MM.1S (cell line): ENCODE measurements around the gene ASIC1.

Experiments
- DNase-seq: peaks from one replicate; pipeline ENCODE4 v3.0.0-alpha.2; 2015
- H2AFZ ChIP-seq: fragments of 300-600 bp; sonication (generic); 2 replicates; pipeline ENCODE4 v1.6.0; 2016; ENCODE audit warnings: antibody characterized with exemption, low read length
- H3F3A ChIP-seq: fragments of 300-600 bp; sonication (generic); 2 replicates; pipeline ENCODE4 v1.6.1; 2016; ENCODE audit warnings: mild to moderate bottlenecking, antibody characterized with exemption, low read length, moderate library complexity, mixed read lengths; ENCODE audit not compliant: insufficient read depth
- H3K27ac ChIP-seq: fragments of 300-600 bp; sonication (generic); 2 replicates; pipeline ENCODE4 v1.5.1; 2016; ENCODE audit warnings: mild to moderate bottlenecking, low read length
- H3K27me3 ChIP-seq: fragments of 300-600 bp; sonication (generic); replicated peaks from 2 replicates; pipeline ENCODE4 v1.6.0; 2016; ENCODE audit warnings: low read length; ENCODE audit not compliant: insufficient read depth
- H3K36me3 ChIP-seq: fragments of 300-600 bp; sonication (generic); replicated peaks from 2 replicates; pipeline ENCODE4 v1.6.1; 2016; ENCODE audit warnings: mild to moderate bottlenecking, low read length, mixed read lengths; ENCODE audit not compliant: insufficient read depth
- H3K4me1 ChIP-seq: fragments of 300-600 bp; sonication (generic); 2 replicates; pipeline ENCODE4 v1.6.1; 2016; ENCODE audit warnings: low read length, mixed read lengths
- H3K4me2 ChIP-seq: fragments of 300-600 bp; sonication (generic); 2 replicates; pipeline ENCODE4 v1.6.0; 2016; ENCODE audit warnings: low read depth, low read length
- H3K4me3 ChIP-seq: fragments of 300-600 bp; sonication (generic); 2 replicates; pipeline ENCODE4 v1.5.1; 2016; ENCODE audit warnings: low read length, mixed read lengths
- H3K79me2 ChIP-seq: fragments of 300-600 bp; sonication (generic); 2 replicates; pipeline ENCODE4 v1.6.1; 2016; ENCODE audit warnings: mixed run types, low read length, mixed read lengths
- H3K9ac ChIP-seq: fragments of 300-600 bp; sonication (generic); 2 replicates; pipeline ENCODE4 v1.6.1; 2016; ENCODE audit warnings: low read length, mixed read lengths
- H3K9me2 ChIP-seq: fragments of 300-600 bp; sonication (generic); replicated peaks from 2 replicates; pipeline ENCODE4 v1.6.1; 2016; ENCODE audit warnings: mild to moderate bottlenecking, low read length, mixed read lengths; ENCODE audit not compliant: insufficient read depth
- H3K9me3 ChIP-seq: fragments of 300-600 bp; sonication (generic); replicated peaks from 2 replicates; pipeline ENCODE4 v1.6.1; 2016; ENCODE audit warnings: mild to moderate bottlenecking, low read length, mixed read lengths; ENCODE audit not compliant: insufficient read depth
- H4K20me1 ChIP-seq: fragments of 300-600 bp; sonication (generic); 2 replicates; pipeline ENCODE4 v1.6.1; 2016; ENCODE audit warnings: mild to moderate bottlenecking, low read length, moderate library complexity, mixed read lengths; ENCODE audit not compliant: insufficient read depth
- EZH2 ChIP-seq: fragments of 300-600 bp; sonication (generic); optimal IDR thresholded peaks from 2 replicates; pipeline ENCODE3; 2017; ENCODE audit warnings: low read depth, mild to moderate bottlenecking, antibody characterized with exemption, low read length, mixed read lengths
- EZH2phosphoT487 ChIP-seq: fragments of 300-600 bp; sonication (generic); IDR thresholded peaks from 2 replicates; pipeline ENCODE4 v1.6.1; 2018; ENCODE audit warnings: antibody characterized with exemption, low read length
- TF ChIP-seq, protein P1 (sequence below): fragments of 300-600 bp; sonication (generic); IDR thresholded peaks from 2 replicates; pipeline ENCODE4 v1.5.1; 2016; ENCODE audit warnings: antibody characterized with exemption, low read length, mixed read lengths

Gene ASIC1

DNA sequence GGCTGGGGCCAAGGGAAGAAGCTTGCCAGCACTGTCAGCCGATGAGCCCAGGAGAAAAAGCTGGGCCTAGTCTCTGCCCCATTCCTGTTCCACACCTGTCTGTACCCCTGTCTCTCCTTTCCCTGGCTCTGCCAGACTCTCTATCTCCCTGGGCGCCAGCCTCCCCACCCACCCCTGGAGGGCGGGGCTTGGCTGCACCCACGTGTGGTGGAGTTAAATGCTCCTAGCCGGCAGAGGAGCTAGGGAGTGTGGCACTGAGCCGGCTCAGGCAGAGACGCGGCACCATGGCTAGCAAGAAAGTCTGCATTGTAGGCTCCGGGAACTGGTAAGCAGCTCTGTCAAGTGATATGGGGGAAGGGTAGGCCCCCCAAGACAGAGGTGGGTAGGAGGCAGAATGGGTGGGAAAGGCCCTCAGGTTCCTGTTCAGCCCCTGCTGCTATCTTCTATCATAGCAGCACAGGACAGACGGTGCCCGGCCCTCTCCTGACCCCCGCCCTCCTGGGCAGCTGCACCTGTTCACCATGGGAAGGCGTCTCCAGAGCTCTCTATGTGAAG, 46.4 kb downstream of the ASIC1 start, which contains the start of gene GPD1:
TSS of gene GPD1 (plus strand) at position 242 of the 555 bp plus-strand sequence. CDS start at position 285, 43 bp downstream.
- Histone ChIP-seq H3K9ac (no peak within 1 kb of the TSS), H3K9me2 (no peaks in the 10 kb centered on the region), H3K36me3 (peaks cover 6% of the 10 kb centered on the region; the same call in 1 of the 2 replicates), H3K79me2 (no peaks in the 10 kb centered on the region), H3F3A (peaks cover 4% of the 10 kb centered on the region; the same call in 1 of the 2 replicates), H3K27ac (no peak within 1 kb of the TSS), H2AFZ (no peak within 1 kb of the TSS), H3K4me3 (no peak within 1 kb of the TSS), H3K4me1 (peaks cover 8% of the 10 kb centered on the region; the same call in 1 of the 2 replicates), H4K20me1 (no peaks in the 10 kb centered on the region), H3K4me2 (no peak within 1 kb of the TSS), H3K27me3 (no peaks in the 10 kb centered on the region), H3K9me3 (no peaks in the 10 kb centered on the region)
- no peak for DNase-seq
- TF ChIP-seq, protein P1, sequence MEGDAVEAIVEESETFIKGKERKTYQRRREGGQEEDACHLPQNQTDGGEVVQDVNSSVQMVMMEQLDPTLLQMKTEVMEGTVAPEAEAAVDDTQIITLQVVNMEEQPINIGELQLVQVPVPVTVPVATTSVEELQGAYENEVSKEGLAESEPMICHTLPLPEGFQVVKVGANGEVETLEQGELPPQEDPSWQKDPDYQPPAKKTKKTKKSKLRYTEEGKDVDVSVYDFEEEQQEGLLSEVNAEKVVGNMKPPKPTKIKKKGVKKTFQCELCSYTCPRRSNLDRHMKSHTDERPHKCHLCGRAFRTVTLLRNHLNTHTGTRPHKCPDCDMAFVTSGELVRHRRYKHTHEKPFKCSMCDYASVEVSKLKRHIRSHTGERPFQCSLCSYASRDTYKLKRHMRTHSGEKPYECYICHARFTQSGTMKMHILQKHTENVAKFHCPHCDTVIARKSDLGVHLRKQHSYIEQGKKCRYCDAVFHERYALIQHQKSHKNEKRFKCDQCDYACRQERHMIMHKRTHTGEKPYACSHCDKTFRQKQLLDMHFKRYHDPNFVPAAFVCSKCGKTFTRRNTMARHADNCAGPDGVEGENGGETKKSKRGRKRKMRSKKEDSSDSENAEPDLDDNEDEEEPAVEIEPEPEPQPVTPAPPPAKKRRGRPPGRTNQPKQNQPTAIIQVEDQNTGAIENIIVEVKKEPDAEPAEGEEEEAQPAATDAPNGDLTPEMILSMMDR = no peak
- TF ChIP-seq EZH2 = no peak
- TF ChIP-seq EZH2phosphoT487 = no peak

DNA sequence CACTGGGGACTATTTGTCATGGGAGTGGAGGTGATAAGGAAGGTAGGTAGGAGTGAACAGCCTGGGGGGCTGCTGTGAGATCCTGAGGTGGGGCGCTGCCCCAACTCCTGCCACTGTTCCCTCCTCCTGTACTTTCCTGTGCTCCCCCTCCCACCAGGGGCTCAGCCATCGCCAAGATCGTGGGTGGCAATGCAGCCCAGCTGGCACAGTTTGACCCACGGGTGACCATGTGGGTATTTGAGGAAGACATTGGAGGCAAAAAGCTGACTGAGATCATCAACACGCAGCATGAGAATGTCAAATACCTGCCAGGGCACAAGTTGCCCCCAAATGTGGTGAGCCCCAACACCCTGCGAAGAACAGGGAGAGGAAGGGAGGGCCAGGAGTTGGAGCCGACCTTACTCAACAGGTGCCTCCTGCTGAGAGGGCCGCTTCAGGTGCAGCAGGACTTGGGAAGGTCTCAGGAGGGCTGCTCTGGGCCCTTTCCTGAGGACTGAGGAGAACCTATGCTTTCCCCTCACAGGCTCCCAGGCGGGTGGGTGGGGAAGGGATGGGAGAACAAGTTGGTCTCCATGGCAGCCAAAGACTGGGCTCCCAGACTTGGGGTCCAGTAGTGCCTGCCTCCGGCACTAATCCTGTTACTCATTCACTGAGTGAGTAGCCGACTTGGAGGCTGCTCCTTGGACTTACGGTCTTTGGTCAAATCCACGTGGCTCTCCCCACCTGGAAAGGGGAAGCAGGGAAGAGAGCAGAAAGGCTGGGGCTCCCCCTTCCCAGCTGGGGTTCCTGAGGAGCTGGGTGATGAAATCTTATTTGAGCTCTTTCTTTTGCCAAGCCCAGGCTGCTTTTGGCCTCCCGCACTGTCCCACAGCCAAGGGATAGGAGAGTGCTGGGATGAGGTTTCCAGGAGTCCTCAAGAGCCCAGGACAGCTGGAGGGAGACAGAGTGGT, 47.3 kb downstream of the ASIC1 start:
- no peak for DNase-seq
- H3K9ac ChIP-seq = no peak overlapping the region

DNA sequence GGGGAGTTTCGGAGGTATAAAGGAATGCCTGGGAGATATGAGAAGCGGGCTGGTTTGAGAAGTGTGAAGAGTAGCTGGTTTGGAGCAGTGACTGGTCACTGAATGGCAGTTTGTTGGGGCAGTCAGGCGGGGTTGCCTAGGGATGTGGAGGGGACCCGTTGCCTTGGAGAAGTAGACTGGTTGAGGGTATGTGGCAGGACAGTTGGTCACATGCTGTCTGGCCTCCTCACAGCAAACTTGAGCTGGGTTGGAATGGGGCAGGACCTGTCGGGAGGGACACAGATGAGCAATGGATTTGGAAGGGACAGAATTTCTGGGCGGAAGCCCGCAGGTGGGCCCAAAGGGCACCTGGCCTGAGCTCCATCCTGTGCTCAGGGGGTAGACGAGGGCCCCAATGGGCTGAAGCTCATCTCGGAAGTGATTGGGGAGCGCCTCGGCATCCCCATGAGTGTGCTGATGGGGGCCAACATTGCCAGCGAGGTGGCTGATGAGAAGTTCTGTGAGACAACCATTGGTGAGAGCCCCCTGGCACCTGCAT, 48.6 kb downstream of the ASIC1 start:
- Histone ChIP-seq H3K4me3 (no peak overlapping the region), H3K79me2 (no peaks in the 10 kb centered on the region), H3K9me2 (no peaks in the 10 kb centered on the region), H3K9me3 (no peaks in the 10 kb centered on the region), H3K4me2 (no peak overlapping the region), H3K27me3 (no peaks in the 10 kb centered on the region), H2AFZ (no peak overlapping the region), H3K9ac (no peak overlapping the region), H3K4me1 (peaks cover 27% of the 10 kb centered on the region), H4K20me1 (no peaks in the 10 kb centered on the region), H3K27ac (no peak overlapping the region), H3K36me3 (no peaks in the 10 kb centered on the region), H3F3A (peaks cover 21% of the 10 kb centered on the region)
- TF ChIP-seq EZH2phosphoT487 (no peak), EZH2 (no peak)
- TF ChIP-seq, protein P1 = no peak
- no peak for DNase-seq

More for the DNA sequence above, 47.3 kb downstream of the ASIC1 start:
- Histone ChIP-seq H3F3A (peaks cover 12% of the 10 kb centered on the region), H3K27me3 (no peaks in the 10 kb centered on the region), H3K4me1 (peaks cover 15% of the 10 kb centered on the region), H3K36me3 (no peaks in the 10 kb centered on the region), H4K20me1 (no peaks in the 10 kb centered on the region), H3K4me3 (no peak overlapping the region), H2AFZ (no peak overlapping the region), H3K79me2 (no peaks in the 10 kb centered on the region), H3K27ac (no peak overlapping the region), H3K9me2 (no peaks in the 10 kb centered on the region), H3K9me3 (no peaks in the 10 kb centered on the region), H3K4me2 (no peak overlapping the region)
- TF ChIP-seq, protein P1 = no peak
- TF ChIP-seq EZH2phosphoT487 (no peak), EZH2 (no peak)
